ENCODE data around the gene SDC3. TPM values are rescaled to one million over a fixed set of nuclear protein-coding genes. Genes with fewer than 3 reads are reported as not detected.
A peak's percentile ranks its signal among the peaks of the same experiment; 100 is the strongest.

The SDC3 gene
- polyA plus RNA-seq, 3 donors, result 0.05 to 1.2 (median 0.12) TPM

DNA sequence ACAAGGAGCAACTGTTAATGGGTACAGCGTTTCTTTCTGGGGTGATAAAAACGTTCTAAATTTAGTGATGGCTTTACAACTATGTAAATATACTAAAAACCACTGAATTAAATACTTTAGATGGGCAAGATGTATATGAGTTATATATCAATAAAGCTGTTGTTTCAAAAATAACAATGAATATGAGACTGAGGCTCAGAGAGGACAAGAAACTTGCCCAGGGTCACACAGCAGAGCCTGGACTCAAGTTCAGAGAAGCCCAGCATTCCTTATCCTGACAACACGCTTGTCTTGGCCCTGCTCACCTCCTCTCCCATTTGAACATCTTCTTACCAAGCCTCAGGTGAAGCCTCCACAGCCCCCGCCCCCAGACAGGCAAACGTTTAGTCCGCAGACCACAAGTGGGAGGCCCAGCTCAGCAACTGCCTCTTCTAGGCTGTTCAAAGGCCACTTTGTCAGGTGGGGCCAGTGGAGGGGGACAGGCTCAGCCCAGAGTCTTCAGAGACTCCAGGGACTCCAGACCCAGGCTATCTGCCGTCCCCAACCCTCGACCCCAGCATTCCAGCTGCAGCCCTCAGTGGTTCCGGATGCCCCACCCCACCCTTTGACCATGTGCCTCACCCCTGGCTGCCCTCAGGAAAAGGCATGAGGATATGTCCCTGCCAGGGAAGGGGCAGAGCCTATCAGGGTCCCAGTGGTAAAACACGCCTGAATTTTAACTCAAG lies 17.9 kb downstream of the SDC3 start:
- Mint-ChIP-seq H3K4me1 (peaks cover 15% of the 10 kb centered on the region), H3K4me3 (peak overlapping the region in 1 of 2 donors; percentile 26), H3K36me3 (no peaks in the 10 kb centered on the region), H3K9me3 (peaks cover 0 to 4% (median 0%) of the 10 kb centered on the region in 7 donors), H3K27me3 (ENCODE audit: low read depth in 3 of 3) (peaks cover 38 to 69% (median 53%) of the 10 kb centered on the region in 3 donors), H3K27ac (peak overlapping the region in 1 of 7 donors; percentile 9)
- no peak overlapping the region for H3K4me2 ChIP-seq (replicated peaks; ENCODE audit: extremely low read depth, low read length, poor library complexity, severe bottlenecking)
- H3K27ac ChIP-seq (ENCODE audit: low read depth in 1 of 2, low read length in 2 of 2), result no peak overlapping the region
- no peak overlapping the region for H2AFZ ChIP-seq (ENCODE audit: insufficient read depth, low read depth, low read length, poor library complexity, severe bottlenecking)
- no peaks in the 10 kb centered on the region for H3K9me3 ChIP-seq (replicated peaks in 1 of 2; ENCODE audit: control insufficient read depth in 1 of 2, insufficient read depth in 1 of 2, low read length in 2 of 2)
- intact Hi-C loops (cut with micrococcal nuclease), result no loop called here
- WGBS (ENCODE audit: insufficient coverage), result 83% methylated on average over 6 of the region's 10 CpGs
- TF ChIP-seq, protein P1, sequence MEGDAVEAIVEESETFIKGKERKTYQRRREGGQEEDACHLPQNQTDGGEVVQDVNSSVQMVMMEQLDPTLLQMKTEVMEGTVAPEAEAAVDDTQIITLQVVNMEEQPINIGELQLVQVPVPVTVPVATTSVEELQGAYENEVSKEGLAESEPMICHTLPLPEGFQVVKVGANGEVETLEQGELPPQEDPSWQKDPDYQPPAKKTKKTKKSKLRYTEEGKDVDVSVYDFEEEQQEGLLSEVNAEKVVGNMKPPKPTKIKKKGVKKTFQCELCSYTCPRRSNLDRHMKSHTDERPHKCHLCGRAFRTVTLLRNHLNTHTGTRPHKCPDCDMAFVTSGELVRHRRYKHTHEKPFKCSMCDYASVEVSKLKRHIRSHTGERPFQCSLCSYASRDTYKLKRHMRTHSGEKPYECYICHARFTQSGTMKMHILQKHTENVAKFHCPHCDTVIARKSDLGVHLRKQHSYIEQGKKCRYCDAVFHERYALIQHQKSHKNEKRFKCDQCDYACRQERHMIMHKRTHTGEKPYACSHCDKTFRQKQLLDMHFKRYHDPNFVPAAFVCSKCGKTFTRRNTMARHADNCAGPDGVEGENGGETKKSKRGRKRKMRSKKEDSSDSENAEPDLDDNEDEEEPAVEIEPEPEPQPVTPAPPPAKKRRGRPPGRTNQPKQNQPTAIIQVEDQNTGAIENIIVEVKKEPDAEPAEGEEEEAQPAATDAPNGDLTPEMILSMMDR (IDR thresholded peaks at IDR 0.05), result no peak
- H4K20me1 ChIP-seq (ENCODE audit: insufficient read depth, low read length), result peaks cover 5% of the 10 kb centered on the region
- H3K9ac ChIP-seq (ENCODE audit: insufficient read depth, low read length, poor library complexity, severe bottlenecking), result no peak overlapping the region
- peaks cover 11 to 15% of the 10 kb centered on the region in 2 donors for H3K4me1 ChIP-seq (ENCODE audit: control insufficient read depth in 1 of 2, insufficient read depth in 2 of 2, low read length in 2 of 2)
- no peaks in the 10 kb centered on the region for H3K36me3 ChIP-seq (replicated peaks in 1 of 2; ENCODE audit: control insufficient read depth in 1 of 2, insufficient read depth in 2 of 2, low read length in 2 of 2)
- no peak for DNase-seq
- peaks cover 0 to 35% of the 10 kb centered on the region in 2 donors for H3K27me3 ChIP-seq (ENCODE audit: control insufficient read depth in 2 of 2, insufficient read depth in 2 of 2, low read length in 2 of 2)
- H3K4me3 ChIP-seq (replicated peaks in 1 of 3; ENCODE audit: low read depth in 2 of 3, low read length in 3 of 3), result no peak overlapping the region
- no peaks in the 10 kb centered on the region for H3K79me2 ChIP-seq (ENCODE audit: insufficient read depth, low read length)

DNA sequence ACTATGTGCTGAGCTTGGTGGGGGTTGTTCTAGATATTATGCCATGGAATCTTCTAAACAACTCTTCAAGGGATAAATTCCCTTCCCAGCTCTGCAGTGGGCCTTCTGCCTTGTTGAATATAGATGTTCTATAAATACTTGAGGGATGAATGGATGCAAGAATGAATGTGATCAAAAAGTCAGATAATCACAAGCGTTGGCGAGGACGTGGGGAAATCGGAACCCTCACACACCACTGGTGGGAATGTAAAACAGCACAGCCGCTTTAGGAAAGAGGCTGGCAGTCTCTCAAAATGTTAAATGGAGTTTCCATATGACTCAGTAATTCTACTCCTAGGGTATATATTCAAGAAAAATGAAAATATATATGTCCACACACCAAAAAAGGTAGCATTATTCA lies 19.0 kb downstream of the SDC3 start:
- Histone ChIP-seq H4K20me1 (ENCODE audit: insufficient read depth, low read length) (peaks cover 5% of the 10 kb centered on the region), H2AFZ (ENCODE audit: insufficient read depth, low read depth, low read length, poor library complexity, severe bottlenecking) (no peak overlapping the region), H3K27ac (ENCODE audit: low read depth in 1 of 2, low read length in 2 of 2) (no peak overlapping the region), H3K4me2 (replicated peaks; ENCODE audit: extremely low read depth, low read length, poor library complexity, severe bottlenecking) (no peak overlapping the region), H3K27me3 (ENCODE audit: control insufficient read depth in 2 of 2, insufficient read depth in 2 of 2, low read length in 2 of 2) (peaks cover 0 to 41% of the 10 kb centered on the region in 2 donors), H3K9ac (ENCODE audit: insufficient read depth, low read length, poor library complexity, severe bottlenecking) (no peak overlapping the region), H3K4me3 (replicated peaks in 1 of 3; ENCODE audit: low read depth in 2 of 3, low read length in 3 of 3) (no peak overlapping the region), H3K79me2 (ENCODE audit: insufficient read depth, low read length) (no peaks in the 10 kb centered on the region), H3K9me3 (replicated peaks in 1 of 2; ENCODE audit: control insufficient read depth in 1 of 2, insufficient read depth in 1 of 2, low read length in 2 of 2) (no peaks in the 10 kb centered on the region), H3K4me1 (ENCODE audit: control insufficient read depth in 1 of 2, insufficient read depth in 2 of 2, low read length in 2 of 2) (peaks cover 11 to 15% of the 10 kb centered on the region in 2 donors), H3K36me3 (replicated peaks in 1 of 2; ENCODE audit: control insufficient read depth in 1 of 2, insufficient read depth in 2 of 2, low read length in 2 of 2) (no peaks in the 10 kb centered on the region)
- Mint-ChIP-seq H3K4me1 (peaks cover 15% of the 10 kb centered on the region), H3K9me3 (peaks cover 0 to 6% (median 0%) of the 10 kb centered on the region in 7 donors), H3K27ac (no peak overlapping the region), H3K36me3 (no peaks in the 10 kb centered on the region), H3K27me3 (ENCODE audit: low read depth in 3 of 3) (peaks cover 41 to 69% (median 47%) of the 10 kb centered on the region in 3 donors), H3K4me3 (peak overlapping the region in 1 of 2 donors; percentile 54)
- no peak for DNase-seq
- TF ChIP-seq, protein P1 (IDR thresholded peaks at IDR 0.05), result no peak
- intact Hi-C loops (cut with micrococcal nuclease), result no loop called here
- WGBS (ENCODE audit: insufficient coverage), result no CpG with 5 or more reads among the region's 5 CpGs

Measured in CD14-positive monocyte (primary cell).